C4-2B (cell line): ENCODE data around the gene HACD2.

Experiments used
- ZFX ChIP-seq: fragments of 450-650 bp; IDR thresholded peaks from 2 replicates; pipeline ENCODE4 v1.6.1; 2017
- TF ChIP-seq, protein P1 (sequence below): fragments of 450-650 bp; conservative IDR thresholded peaks from 2 replicates; pipeline ENCODE4 v1.5.1; 2017; ENCODE audit warnings: mild to moderate bottlenecking

- TF ChIP-seq, protein P1, sequence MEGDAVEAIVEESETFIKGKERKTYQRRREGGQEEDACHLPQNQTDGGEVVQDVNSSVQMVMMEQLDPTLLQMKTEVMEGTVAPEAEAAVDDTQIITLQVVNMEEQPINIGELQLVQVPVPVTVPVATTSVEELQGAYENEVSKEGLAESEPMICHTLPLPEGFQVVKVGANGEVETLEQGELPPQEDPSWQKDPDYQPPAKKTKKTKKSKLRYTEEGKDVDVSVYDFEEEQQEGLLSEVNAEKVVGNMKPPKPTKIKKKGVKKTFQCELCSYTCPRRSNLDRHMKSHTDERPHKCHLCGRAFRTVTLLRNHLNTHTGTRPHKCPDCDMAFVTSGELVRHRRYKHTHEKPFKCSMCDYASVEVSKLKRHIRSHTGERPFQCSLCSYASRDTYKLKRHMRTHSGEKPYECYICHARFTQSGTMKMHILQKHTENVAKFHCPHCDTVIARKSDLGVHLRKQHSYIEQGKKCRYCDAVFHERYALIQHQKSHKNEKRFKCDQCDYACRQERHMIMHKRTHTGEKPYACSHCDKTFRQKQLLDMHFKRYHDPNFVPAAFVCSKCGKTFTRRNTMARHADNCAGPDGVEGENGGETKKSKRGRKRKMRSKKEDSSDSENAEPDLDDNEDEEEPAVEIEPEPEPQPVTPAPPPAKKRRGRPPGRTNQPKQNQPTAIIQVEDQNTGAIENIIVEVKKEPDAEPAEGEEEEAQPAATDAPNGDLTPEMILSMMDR: no peak
- TF ChIP-seq ZFX: no peak
Measured at GRCh38 chr3:123546133-123546755, 38.6 kb downstream of the HACD2 start.
